SK-N-SH treated with all-trans-retinoic acid at 6 μM for 48 hours (cell line): Measurements from ENCODE around the gene TMEM167B.

ENCODE experiments used
- ATAC-seq: fragments of 200-7000 bp; cut with Tn5 transposase; 3 replicates; pipeline ENCODE4 v1.9.1; 2020; ENCODE audit warnings: mild to moderate bottlenecking, moderate library complexity
- ARNTL ChIP-seq: fragments of 450-650 bp; formaldehyde crosslinking; IDR thresholded peaks from 2 replicates; pipeline ENCODE4 v1.5.0; 2020; ENCODE audit warnings: low read depth, mild to moderate bottlenecking, moderate library complexity, borderline replicate concordance
- BACH2 ChIP-seq: fragments of 250-450 bp; sonication (Bioruptor Pico); IDR thresholded peaks from 2 replicates; pipeline ENCODE4 v1.9.0; 2021; ENCODE audit warnings: mild to moderate bottlenecking, borderline replicate concordance
- CREB5 ChIP-seq: fragments of 250-450 bp; sonication (Bioruptor Pico); IDR thresholded peaks from 2 replicates; pipeline ENCODE4 v1.5.1; 2020; ENCODE audit warnings: low read depth, mild to moderate bottlenecking, moderate library complexity
- CSDC2 ChIP-seq: fragments of 250-450 bp; sonication (Bioruptor Pico); IDR thresholded peaks from 2 replicates; pipeline ENCODE4 v1.5.0; 2020; ENCODE audit warnings: mild to moderate bottlenecking, moderate library complexity
- CSRNP3 ChIP-seq: fragments of 250-450 bp; sonication (Bioruptor Pico); IDR thresholded peaks from 2 replicates; pipeline ENCODE4 v1.5.1; 2021; ENCODE audit warnings: mild to moderate bottlenecking, moderate library complexity
- ESRRG ChIP-seq: fragments of 250-450 bp; sonication (Bioruptor Pico); IDR thresholded peaks from 2 replicates; pipeline ENCODE4 v1.6.1; 2021; ENCODE audit warnings: mild to moderate bottlenecking
- GLIS3 ChIP-seq: fragments of 250-450 bp; sonication (Bioruptor Pico); IDR thresholded peaks from 2 replicates; pipeline ENCODE4 v1.5.0; 2020; ENCODE audit warnings: mild to moderate bottlenecking, moderate library complexity
- ISL1 ChIP-seq: fragments of 250-450 bp; sonication (Bioruptor Pico); IDR thresholded peaks from 2 replicates; pipeline ENCODE4 v2.1.2; 2022; ENCODE audit warnings: mild to moderate bottlenecking, moderate library complexity
- OSR1 ChIP-seq: fragments of 250-450 bp; sonication (Bioruptor Pico); IDR thresholded peaks from 2 replicates; pipeline ENCODE4 v1.8.0; 2022; ENCODE audit warnings: moderate library complexity, mild to moderate bottlenecking, inconsistent platforms
- PATZ1 ChIP-seq: fragments of 250-450 bp; sonication (Bioruptor Pico); IDR thresholded peaks from 2 replicates; pipeline ENCODE4 v1.8.0; 2020; ENCODE audit warnings: mild to moderate bottlenecking, moderate library complexity, borderline replicate concordance
- PPARA ChIP-seq: fragments of 250-450 bp; sonication (Bioruptor Pico); IDR thresholded peaks from 2 replicates; pipeline ENCODE4 v1.5.0; 2020; ENCODE audit warnings: mild to moderate bottlenecking, borderline replicate concordance
- RARB ChIP-seq: fragments of 250-450 bp; sonication (Bioruptor Pico); IDR thresholded peaks from 2 replicates; pipeline ENCODE4 v1.8.0; 2021; ENCODE audit warnings: mild to moderate bottlenecking, moderate library complexity
- TCF4 ChIP-seq: fragments of 250-450 bp; sonication (Bioruptor Pico); IDR thresholded peaks from 2 replicates; pipeline ENCODE4 v1.8.0; 2021; ENCODE audit warnings: mild to moderate bottlenecking, moderate library complexity, borderline replicate concordance
- TOX ChIP-seq: fragments of 250-450 bp; sonication (Bioruptor Pico); IDR thresholded peaks from 2 replicates; pipeline ENCODE4 v1.8.0; 2021; ENCODE audit warnings: mild to moderate bottlenecking, moderate library complexity, borderline replicate concordance
- ZC3H10 ChIP-seq: fragments of 250-450 bp; sonication (Bioruptor Pico); IDR thresholded peaks from 2 replicates; pipeline ENCODE4 v1.5.1; 2021; ENCODE audit warnings: mild to moderate bottlenecking, moderate library complexity
- ZFP3 ChIP-seq: fragments of 250-450 bp; sonication (Bioruptor Pico); IDR thresholded peaks from 2 replicates; pipeline ENCODE4 v1.5.0; 2020; ENCODE audit warnings: mild to moderate bottlenecking, moderate library complexity
- ZFP30 ChIP-seq: fragments of 450-650 bp; formaldehyde crosslinking; IDR thresholded peaks from 2 replicates; pipeline ENCODE4 v1.5.0; 2022; ENCODE audit warnings: mild to moderate bottlenecking, moderate library complexity
- ZNF565 ChIP-seq: fragments of 450-650 bp; formaldehyde crosslinking; conservative IDR thresholded peaks from 2 replicates; pipeline ENCODE4 v1.5.0; 2020; ENCODE audit warnings: low read depth, mild to moderate bottlenecking, moderate library complexity
- ZNF70 ChIP-seq: fragments of 450-650 bp; formaldehyde crosslinking; IDR thresholded peaks from 2 replicates; pipeline ENCODE4 v1.5.0; 2020; ENCODE audit warnings: mild to moderate bottlenecking, moderate library complexity
- ZNF8 ChIP-seq: fragments of 450-650 bp; formaldehyde crosslinking; IDR thresholded peaks from 2 replicates; pipeline ENCODE4 v1.5.0; 2020; ENCODE audit warnings: mild to moderate bottlenecking, moderate library complexity
- TF ChIP-seq, protein P1 (sequence below): fragments of 250-450 bp; sonication (Bioruptor Pico); IDR thresholded peaks from 2 replicates; pipeline ENCODE4 v1.5.0; 2020; ENCODE audit warnings: mild to moderate bottlenecking, moderate library complexity
- TF ChIP-seq, protein P2 (sequence below): fragments of 250-450 bp; sonication (Bioruptor Pico); IDR thresholded peaks from 2 replicates; pipeline ENCODE4 v1.8.0; 2021; ENCODE audit warnings: low read depth, mild to moderate bottlenecking, moderate library complexity, borderline replicate concordance

TMEM167B gene

GRCh38 chr1:109136766-109137165 lies 46.2 kb downstream of the TMEM167B start:
- no peak for ATAC-seq
- TF ChIP-seq, protein P1, sequence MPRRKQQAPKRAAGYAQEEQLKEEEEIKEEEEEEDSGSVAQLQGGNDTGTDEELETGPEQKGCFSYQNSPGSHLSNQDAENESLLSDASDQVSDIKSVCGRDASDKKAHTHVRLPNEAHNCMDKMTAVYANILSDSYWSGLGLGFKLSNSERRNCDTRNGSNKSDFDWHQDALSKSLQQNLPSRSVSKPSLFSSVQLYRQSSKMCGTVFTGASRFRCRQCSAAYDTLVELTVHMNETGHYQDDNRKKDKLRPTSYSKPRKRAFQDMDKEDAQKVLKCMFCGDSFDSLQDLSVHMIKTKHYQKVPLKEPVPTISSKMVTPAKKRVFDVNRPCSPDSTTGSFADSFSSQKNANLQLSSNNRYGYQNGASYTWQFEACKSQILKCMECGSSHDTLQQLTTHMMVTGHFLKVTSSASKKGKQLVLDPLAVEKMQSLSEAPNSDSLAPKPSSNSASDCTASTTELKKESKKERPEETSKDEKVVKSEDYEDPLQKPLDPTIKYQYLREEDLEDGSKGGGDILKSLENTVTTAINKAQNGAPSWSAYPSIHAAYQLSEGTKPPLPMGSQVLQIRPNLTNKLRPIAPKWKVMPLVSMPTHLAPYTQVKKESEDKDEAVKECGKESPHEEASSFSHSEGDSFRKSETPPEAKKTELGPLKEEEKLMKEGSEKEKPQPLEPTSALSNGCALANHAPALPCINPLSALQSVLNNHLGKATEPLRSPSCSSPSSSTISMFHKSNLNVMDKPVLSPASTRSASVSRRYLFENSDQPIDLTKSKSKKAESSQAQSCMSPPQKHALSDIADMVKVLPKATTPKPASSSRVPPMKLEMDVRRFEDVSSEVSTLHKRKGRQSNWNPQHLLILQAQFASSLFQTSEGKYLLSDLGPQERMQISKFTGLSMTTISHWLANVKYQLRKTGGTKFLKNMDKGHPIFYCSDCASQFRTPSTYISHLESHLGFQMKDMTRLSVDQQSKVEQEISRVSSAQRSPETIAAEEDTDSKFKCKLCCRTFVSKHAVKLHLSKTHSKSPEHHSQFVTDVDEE (CRISPR knock-in tag), result no peak
- no peak for TF ChIP-seq ZNF70 (CRISPR knock-in tag)
- no peak for TF ChIP-seq ZNF565 (CRISPR knock-in tag)
- no peak for TF ChIP-seq PPARA (CRISPR knock-in tag)
- TF ChIP-seq, protein P2, sequence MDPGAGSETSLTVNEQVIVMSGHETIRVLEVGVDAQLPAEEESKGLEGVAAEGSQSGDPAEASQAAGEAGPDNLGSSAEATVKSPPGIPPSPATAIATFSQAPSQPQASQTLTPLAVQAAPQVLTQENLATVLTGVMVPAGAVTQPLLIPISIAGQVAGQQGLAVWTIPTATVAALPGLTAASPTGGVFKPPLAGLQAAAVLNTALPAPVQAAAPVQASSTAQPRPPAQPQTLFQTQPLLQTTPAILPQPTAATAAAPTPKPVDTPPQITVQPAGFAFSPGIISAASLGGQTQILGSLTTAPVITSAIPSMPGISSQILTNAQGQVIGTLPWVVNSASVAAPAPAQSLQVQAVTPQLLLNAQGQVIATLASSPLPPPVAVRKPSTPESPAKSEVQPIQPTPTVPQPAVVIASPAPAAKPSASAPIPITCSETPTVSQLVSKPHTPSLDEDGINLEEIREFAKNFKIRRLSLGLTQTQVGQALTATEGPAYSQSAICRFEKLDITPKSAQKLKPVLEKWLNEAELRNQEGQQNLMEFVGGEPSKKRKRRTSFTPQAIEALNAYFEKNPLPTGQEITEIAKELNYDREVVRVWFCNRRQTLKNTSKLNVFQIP (CRISPR knock-in tag), result no peak
- TF ChIP-seq CREB5 (CRISPR knock-in tag), result no peak
- no peak for TF ChIP-seq CSRNP3 (CRISPR knock-in tag)
- TF ChIP-seq ARNTL (CRISPR knock-in tag), result no peak
- no peak for TF ChIP-seq ZFP30 (CRISPR knock-in tag)
- TF ChIP-seq RARB (CRISPR knock-in tag), result no peak
- no peak for TF ChIP-seq ZC3H10
- no peak for TF ChIP-seq ESRRG (CRISPR knock-in tag)

DNA sequence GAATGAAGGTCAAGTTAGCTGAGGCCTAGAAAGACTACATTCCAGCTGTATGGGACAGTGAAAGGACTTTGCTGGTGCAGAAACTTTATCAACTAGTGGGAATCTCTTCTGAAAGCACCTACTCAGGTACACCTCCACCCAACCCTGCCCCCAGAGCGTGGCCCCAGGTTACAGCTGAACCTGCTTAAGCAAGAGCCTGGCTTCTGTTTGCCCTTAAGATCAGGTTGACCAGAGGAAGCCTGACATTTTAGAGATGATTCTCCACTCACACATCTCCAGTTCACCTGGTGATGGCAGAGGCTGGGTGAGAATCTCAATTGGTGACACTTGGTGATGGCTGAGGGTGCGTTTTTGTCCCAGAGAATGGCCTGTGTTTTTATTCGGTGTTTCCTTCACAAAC lies 47.4 kb downstream of the TMEM167B start:
- TF ChIP-seq TOX (CRISPR knock-in tag) (no peak), CREB5 (CRISPR knock-in tag) (no peak), ZFP3 (CRISPR knock-in tag) (no peak), ISL1 (CRISPR knock-in tag) (no peak), BACH2 (CRISPR knock-in tag) (no peak), RARB (CRISPR knock-in tag) (no peak), ZNF70 (CRISPR knock-in tag) (no peak), OSR1 (CRISPR knock-in tag) (no peak), ZFP30 (CRISPR knock-in tag) (no peak), CSDC2 (CRISPR knock-in tag) (no peak), ZNF8 (CRISPR knock-in tag) (no peak), TCF4 (CRISPR knock-in tag) (no peak), ZC3H10 (no peak), ESRRG (CRISPR knock-in tag) (no peak), GLIS3 (no peak), ZNF565 (CRISPR knock-in tag) (no peak), PATZ1 (CRISPR knock-in tag) (no peak), ARNTL (CRISPR knock-in tag) (no peak)
- TF ChIP-seq, protein P2 (CRISPR knock-in tag), result no peak
- TF ChIP-seq, protein P1 (CRISPR knock-in tag), result no peak
- TF ChIP-seq, all 23 proteins: peak for 0
- no peak for ATAC-seq
